NCI-H1930 (cell line): ENCODE data around the gene ZFYVE16.
"Not testable (repeated sequence)": the region's sequence is repeated elsewhere in the genome, so short reads cannot be mapped to it uniquely, and the experiment has no call there.

ENCODE experiments used
- DNase-seq, 2 experiments: peaks; one replicate each; lab custom pipeline; 2025; lab: John Stamatoyannopoulos, UW

The ZFYVE16 gene

GRCh38 chr5:80409367-80409966, 1.6 kb downstream of the ZFYVE16 start:
- DNase-seq, result no peak

GRCh38 chr5:80411589-80412219, 3.8 kb downstream of the ZFYVE16 start:
- DNase-seq, result no peak

GRCh38 chr5:80414113-80414512, 6.2 kb downstream of the ZFYVE16 start:
- no peak for DNase-seq

GRCh38 chr5:80417973-80418372, 10.1 kb downstream of the ZFYVE16 start:
- DNase-seq, result no peak

GRCh38 chr5:80424365-80424764, 16.5 kb downstream of the ZFYVE16 start:
- not testable (repeated sequence) for DNase-seq

GRCh38 chr5:80435476-80435875, 27.6 kb downstream of the ZFYVE16 start:
- no peak for DNase-seq

GRCh38 chr5:80437326-80437725, 29.5 kb downstream of the ZFYVE16 start:
- DNase-seq, result no peak

GRCh38 chr5:80438739-80439138, 30.9 kb downstream of the ZFYVE16 start:
- no peak for DNase-seq

GRCh38 chr5:80439213-80439612, 31.3 kb downstream of the ZFYVE16 start:
- DNase-seq, result no peak

- no peak for DNase-seq
These were observed 34.9 kb downstream of the ZFYVE16 start for GRCh38 chr5:80442742-80443141.

- no peak for DNase-seq
These were observed 45.5 kb downstream of the ZFYVE16 start for GRCh38 chr5:80453366-80453765.

GRCh38 chr5:80463269-80463668, 55.4 kb downstream of the ZFYVE16 start:
- DNase-seq, result no peak

- DNase-seq, result no peak
These were observed 59.0 kb downstream of the ZFYVE16 start for GRCh38 chr5:80466669-80467485.

GRCh38 chr5:80468131-80468530, 60.3 kb downstream of the ZFYVE16 start:
- no peak for DNase-seq

- not testable (repeated sequence) for DNase-seq
These were observed 62.8 kb downstream of the ZFYVE16 start for GRCh38 chr5:80470631-80471030.

- peak in 1 of 2 experiments; percentile 1 for DNase-seq
These were observed 67.1 kb downstream of the ZFYVE16 start for GRCh38 chr5:80474929-80475328.

GRCh38 chr5:80479713-80480112, 71.8 kb downstream of the ZFYVE16 start:
- DNase-seq, result no peak

- DNase-seq, result no peak
These were observed 72.5 kb downstream of the ZFYVE16 start for GRCh38 chr5:80480354-80480753.

GRCh38 chr5:80481019-80481893, 73.4 kb downstream of the ZFYVE16 start:
- DNase-seq, result no peak

GRCh38 chr5:80482578-80482977, 74.7 kb downstream of the ZFYVE16 start:
- no peak for DNase-seq

- DNase-seq, result no peak
These were observed 75.9 kb downstream of the ZFYVE16 start for GRCh38 chr5:80483636-80484232.

- DNase-seq, result no peak
These were observed 79.6 kb downstream of the ZFYVE16 start for GRCh38 chr5:80487444-80487828.
